Kidney epithelial cell (primary cell): ENCODE results near the gene VNN1. TPM values are rescaled to one million over a fixed set of nuclear protein-coding genes. Genes with fewer than 3 reads are reported as not detected.

Experiments used
- DNase-seq: peaks from one replicate; pipeline ENCODE4 v3.0.0-alpha.2; 2010; ENCODE audit warnings: low read depth
- H3K27me3 ChIP-seq: 2 replicates; pipeline ENCODE4 v1.6.0; 2011; ENCODE audit warnings: low read length; ENCODE audit not compliant: control insufficient read depth, insufficient read depth
- H3K36me3 ChIP-seq: 2 replicates; pipeline ENCODE4 v1.5.1; 2011; ENCODE audit warnings: low read length; ENCODE audit not compliant: control insufficient read depth, insufficient read depth
- H3K4me3 ChIP-seq: 2 replicates; pipeline ENCODE4 v1.5.1; 2011; ENCODE audit warnings: low read depth, mild to moderate bottlenecking, control low read depth, low read length
- CTCF ChIP-seq: IDR thresholded peaks from 2 replicates; pipeline ENCODE4 v1.5.1; 2011; ENCODE audit warnings: mild to moderate bottlenecking, moderate library complexity, low read length, control low read depth, inconsistent platforms; ENCODE audit not compliant: insufficient read depth, poor library complexity, severe bottlenecking
- total RNA-seq: library from RNA; depleted of rRNA; stranded (reverse); fragments of >200 nt; gene quantifications from 2 replicates; pipeline ENCODE4 v1.2.3, GENCODE V29; 2015

VNN1 gene
- total RNA-seq, 1 donor from 2014 or later = 0.21 TPM

DNA sequence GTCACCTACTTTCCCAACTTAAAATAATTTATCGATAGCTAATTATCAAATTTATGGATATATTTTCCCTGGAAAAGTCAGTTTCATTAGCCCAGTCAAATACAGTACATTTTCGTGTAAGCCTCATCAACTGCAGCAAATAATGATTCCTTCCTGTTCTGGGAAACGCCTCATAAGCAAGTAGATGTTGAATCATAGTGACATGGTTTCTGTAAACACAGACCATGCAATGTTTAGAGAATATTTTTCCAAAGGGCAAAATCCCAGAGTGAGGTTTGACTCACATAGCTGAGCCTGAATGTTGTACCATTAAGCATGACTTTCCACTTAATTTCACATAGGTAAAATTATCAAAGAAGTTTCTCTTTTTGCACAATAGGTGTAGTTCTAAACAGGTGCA, 16.7 kb upstream of the VNN1 start:
- DNase-seq = no peak
- no peak for TF ChIP-seq CTCF
- Histone ChIP-seq H3K27me3 (no peaks in the 10 kb centered on the region), H3K4me3 (no peak overlapping the region), H3K36me3 (no peaks in the 10 kb centered on the region)

GRCh38 chr6:132728616-132729015, 14.8 kb upstream of the VNN1 start:
- no peak overlapping the region for H3K4me3 ChIP-seq
- no peaks in the 10 kb centered on the region for H3K36me3 ChIP-seq
- no peak for TF ChIP-seq CTCF
- no peak for DNase-seq
- H3K27me3 ChIP-seq = no peaks in the 10 kb centered on the region

DNA sequence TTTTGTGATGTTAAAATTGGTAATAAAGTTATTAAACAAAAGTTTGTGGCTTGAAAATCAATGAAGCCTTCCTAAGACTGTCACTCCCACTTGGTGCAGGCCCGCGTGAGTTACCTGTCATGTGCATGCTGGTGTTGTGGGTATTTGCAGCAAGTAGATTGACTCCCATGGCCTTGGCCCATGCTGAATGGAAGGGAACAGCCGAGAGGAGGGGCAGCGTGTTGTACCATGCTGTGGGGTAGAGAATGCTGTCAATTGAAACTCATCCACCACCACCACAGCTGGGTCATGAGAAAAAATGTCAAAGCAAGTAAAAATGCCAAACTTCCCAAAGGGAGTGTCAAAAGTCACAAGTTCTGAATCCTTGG, 12.7 kb upstream of the VNN1 start:
- Histone ChIP-seq H3K4me3 (no peak overlapping the region), H3K36me3 (no peaks in the 10 kb centered on the region), H3K27me3 (no peaks in the 10 kb centered on the region)
- TF ChIP-seq CTCF = no peak
- no peak for DNase-seq

GRCh38 chr6:132725947-132726607, 12.2 kb upstream of the VNN1 start:
- Histone ChIP-seq H3K4me3 (no peak overlapping the region), H3K36me3 (no peaks in the 10 kb centered on the region), H3K27me3 (no peaks in the 10 kb centered on the region)
- TF ChIP-seq CTCF = no peak
- DNase-seq = no peak

DNA sequence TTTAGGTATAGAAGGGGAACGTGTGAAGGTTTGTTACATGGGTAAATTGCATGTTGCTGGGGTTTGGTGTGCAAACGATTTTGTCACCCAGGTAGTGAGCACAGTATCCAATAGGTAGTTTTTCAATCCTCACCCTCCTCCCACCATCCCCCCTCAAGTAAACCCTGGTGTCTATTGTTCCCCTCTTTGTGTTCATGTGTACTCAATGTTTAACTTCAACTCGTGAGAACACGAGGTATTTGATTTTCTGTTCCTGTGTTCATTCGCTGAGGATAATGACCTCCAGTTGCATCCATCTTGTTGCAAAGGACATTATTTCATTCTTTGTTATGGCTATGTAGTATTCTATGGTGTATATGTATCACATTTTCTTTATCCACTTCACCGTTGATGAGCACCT, 11.6 kb upstream of the VNN1 start:
- Histone ChIP-seq H3K27me3 (no peaks in the 10 kb centered on the region), H3K36me3 (no peaks in the 10 kb centered on the region), H3K4me3 (no peak overlapping the region)
- no peak for DNase-seq
- TF ChIP-seq CTCF = no peak
